ENCODE data around the gene PTGER2.

The PTGER2 gene

GRCh38 chr14:52365071-52365470, 51.0 kb downstream of the PTGER2 start:
- TF ChIP-seq CREB1 (IDR thresholded peaks at IDR 0.05; ENCODE audit: low read depth) (no peak), TCF12 (IDR thresholded peaks at IDR 0.05; ENCODE audit: low read depth) (no peak), TEAD4 (IDR thresholded peaks at IDR 0.05) (no peak), EGR1 (IDR thresholded peaks at IDR 0.05) (no peak), TAF1 (IDR thresholded peaks at IDR 0.05; ENCODE audit: low read depth) (no peak), NFIC (IDR thresholded peaks at IDR 0.05) (no peak), REST (IDR thresholded peaks at IDR 0.05; ENCODE audit: low read depth) (no peak), EP300 (IDR thresholded peaks at IDR 0.05; ENCODE audit: borderline replicate concordance) (no peak), YY1 (IDR thresholded peaks at IDR 0.05; ENCODE audit: low read depth) (no peak), RAD21 (IDR thresholded peaks at IDR 0.05; ENCODE audit: low read depth) (no peak), FOXM1 (IDR thresholded peaks at IDR 0.05; ENCODE audit: borderline replicate concordance, low read depth) (no peak)

DNA sequence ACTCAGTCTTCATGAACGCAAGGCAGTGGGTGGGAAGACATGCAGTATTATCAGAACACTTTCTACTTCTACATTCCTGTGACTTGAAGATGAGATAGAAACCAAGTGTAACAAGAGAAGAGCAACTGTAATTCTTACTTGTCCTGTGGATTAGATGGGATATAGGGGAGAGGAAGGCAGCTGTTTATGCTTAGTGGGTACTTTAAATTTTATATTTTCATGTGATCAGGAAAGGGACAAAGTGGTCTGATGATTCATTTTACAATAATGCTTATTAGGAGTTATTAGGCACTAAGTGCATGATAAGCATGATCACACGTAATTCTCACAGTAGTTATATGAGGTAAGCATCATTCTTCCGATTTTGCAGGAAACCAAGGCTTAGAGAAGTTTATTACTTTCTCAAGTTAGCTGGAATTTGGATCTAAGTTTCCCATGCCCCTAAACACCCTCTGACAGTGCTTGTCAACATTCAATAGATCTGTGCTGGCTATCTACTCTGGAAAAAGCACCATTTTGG, 52.7 kb downstream of the PTGER2 start:
- no peak for TF ChIP-seq RAD21 (IDR thresholded peaks at IDR 0.05; ENCODE audit: low read depth)
- no peak for TF ChIP-seq MAX (IDR thresholded peaks at IDR 0.05)
- no peak for TF ChIP-seq TAF1 (IDR thresholded peaks at IDR 0.05; ENCODE audit: low read depth)
- no peak for TF ChIP-seq TEAD4 (IDR thresholded peaks at IDR 0.05)
- TF ChIP-seq REST (IDR thresholded peaks at IDR 0.05; ENCODE audit: low read depth), result no peak
- TF ChIP-seq CREB1 (IDR thresholded peaks at IDR 0.05; ENCODE audit: low read depth), result no peak
- TF ChIP-seq CEBPB (IDR thresholded peaks at IDR 0.05), result no peak
- TF ChIP-seq NFIC (IDR thresholded peaks at IDR 0.05), result no peak
- TF ChIP-seq YY1 (IDR thresholded peaks at IDR 0.05; ENCODE audit: low read depth), result no peak
- TF ChIP-seq ZBTB7A (IDR thresholded peaks at IDR 0.05; ENCODE audit: low read depth), result no peak
- no peak for TF ChIP-seq EP300 (IDR thresholded peaks at IDR 0.05; ENCODE audit: borderline replicate concordance)
- no peak for TF ChIP-seq EGR1 (IDR thresholded peaks at IDR 0.05)
- TF ChIP-seq FOXM1 (IDR thresholded peaks at IDR 0.05; ENCODE audit: borderline replicate concordance, low read depth), result no peak
- TF ChIP-seq, protein P1, sequence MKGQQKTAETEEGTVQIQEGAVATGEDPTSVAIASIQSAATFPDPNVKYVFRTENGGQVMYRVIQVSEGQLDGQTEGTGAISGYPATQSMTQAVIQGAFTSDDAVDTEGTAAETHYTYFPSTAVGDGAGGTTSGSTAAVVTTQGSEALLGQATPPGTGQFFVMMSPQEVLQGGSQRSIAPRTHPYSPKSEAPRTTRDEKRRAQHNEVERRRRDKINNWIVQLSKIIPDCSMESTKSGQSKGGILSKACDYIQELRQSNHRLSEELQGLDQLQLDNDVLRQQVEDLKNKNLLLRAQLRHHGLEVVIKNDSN (IDR thresholded peaks at IDR 0.05), result no peak
- no peak for TF ChIP-seq TCF12 (IDR thresholded peaks at IDR 0.05; ENCODE audit: low read depth)

GRCh38 chr14:52369305-52369801, 55.2 kb downstream of the PTGER2 start:
- TF ChIP-seq RAD21 (IDR thresholded peaks at IDR 0.05; ENCODE audit: low read depth), result no peak
- no peak for TF ChIP-seq EP300 (IDR thresholded peaks at IDR 0.05; ENCODE audit: borderline replicate concordance)
- TF ChIP-seq NFIC (IDR thresholded peaks at IDR 0.05), result no peak
- no peak for TF ChIP-seq CREB1 (IDR thresholded peaks at IDR 0.05; ENCODE audit: low read depth)
- TF ChIP-seq REST (IDR thresholded peaks at IDR 0.05; ENCODE audit: low read depth), result no peak
- TF ChIP-seq EGR1 (IDR thresholded peaks at IDR 0.05), result no peak
- no peak for TF ChIP-seq FOXM1 (IDR thresholded peaks at IDR 0.05; ENCODE audit: borderline replicate concordance, low read depth)
- TF ChIP-seq TCF12 (IDR thresholded peaks at IDR 0.05; ENCODE audit: low read depth), result no peak
- TF ChIP-seq YY1 (IDR thresholded peaks at IDR 0.05; ENCODE audit: low read depth), result no peak
- TF ChIP-seq TAF1 (IDR thresholded peaks at IDR 0.05; ENCODE audit: low read depth), result no peak
- TF ChIP-seq MAX (IDR thresholded peaks at IDR 0.05), result no peak
- no peak for TF ChIP-seq ZBTB7A (IDR thresholded peaks at IDR 0.05; ENCODE audit: low read depth)

- TF ChIP-seq, protein P1 (IDR thresholded peaks at IDR 0.05), result no peak
- TF ChIP-seq TCF12 (IDR thresholded peaks at IDR 0.05; ENCODE audit: low read depth) (no peak), TAF1 (IDR thresholded peaks at IDR 0.05; ENCODE audit: low read depth) (no peak)
These were observed 56.4 kb downstream of the PTGER2 start for GRCh38 chr14:52370406-52370935.

Measured in Ishikawa (cell line).